B cell (primary cell): ENCODE measurements around the gene PNKD. TPM values are rescaled to one million over a fixed set of nuclear protein-coding genes. Genes with fewer than 3 reads are reported as not detected.

Source experiments
- ATAC-seq: fragments of 200-7000 bp; cut with Tn5 transposase; one replicate; pipeline ENCODE4 v1.10.0; 2021; ENCODE audit warnings: low read depth, mild to moderate bottlenecking, moderate number of reproducible peaks, moderate library complexity
- CTCF ChIA-PET: fragments of 350-600 bp; sonication (Branson Sonifier 250); formaldehyde crosslinking; loops from one replicate; lab custom pipeline; 2021; ENCODE audit warnings: antibody characterized with exemption, inconsistent platforms; lab: Charles Lee
- POLR2A ChIA-PET: fragments of 350-600 bp; sonication (Branson Sonifier 250); formaldehyde crosslinking; loops from one replicate; lab custom pipeline; 2021; ENCODE audit warnings: antibody characterized with exemption; lab: Charles Lee
- DNase-seq: peaks from one replicate; pipeline ENCODE4 v3.0.0; 2013
- H2AFZ ChIP-seq: 2 replicates; pipeline ENCODE4 v1.6.1; 2012; ENCODE audit warnings: mild to moderate bottlenecking, low read depth, low read length; ENCODE audit not compliant: insufficient read depth, poor library complexity, severe bottlenecking
- H3K27ac ChIP-seq, 2 donors: 1 replicate in 1 of 2; 2 replicates in 1 of 2; pipeline ENCODE4 v1.5.1; 2012 to 2013; ENCODE audit warnings: low read length in 2 of 2, mild to moderate bottlenecking in 2 of 2, moderate library complexity in 1 of 2
- H3K27me3 ChIP-seq, 4 experiments: fragments of 200-600 bp in 1 of 4; sonication (generic) in 1 of 4; replicated peaks in 1 of 4; 1 replicate in 2 of 4; 2 replicates in 2 of 4; pipeline versions ENCODE4 v1.6.1 to v1.7.0; 2013 to 2016; ENCODE audit warnings: low read length in 3 of 4, mild to moderate bottlenecking in 2 of 4, mixed read lengths in 1 of 4, moderate library complexity in 1 of 4; ENCODE audit not compliant: insufficient read depth in 4 of 4, control insufficient read depth in 3 of 4; ENCODE audit errors: control extremely low read depth in 1 of 4
- H3K36me3 ChIP-seq, 2 experiments: replicated peaks in 1 of 2; 1 replicate in 1 of 2; 2 replicates in 1 of 2; pipeline versions ENCODE4 v1.6.1 to v1.7.1; 2013; ENCODE audit warnings: low read length in 1 of 2; ENCODE audit not compliant: insufficient read depth in 2 of 2, control insufficient read depth in 1 of 2; ENCODE audit errors: control extremely low read depth in 1 of 2, extremely low read depth in 1 of 2
- H3K4me1 ChIP-seq, 2 donors: fragments of 200-600 bp in 1 of 2; sonication (generic) in 1 of 2; 1 replicate in 1 of 2; 2 replicates in 1 of 2; pipeline versions ENCODE4 v1.5.1 to v1.6.1; 2013 to 2017; ENCODE audit warnings: low read length in 2 of 2; ENCODE audit not compliant: control insufficient read depth in 2 of 2, insufficient read depth in 2 of 2
- H3K4me2 ChIP-seq: replicated peaks from 2 replicates; pipeline ENCODE3; 2012; ENCODE audit warnings: mild to moderate bottlenecking, low read depth, low read length; ENCODE audit not compliant: poor library complexity, severe bottlenecking
- H3K4me3 ChIP-seq, 5 experiments: fragments of 200-600 bp in 1 of 5; sonication (generic) in 1 of 5; 1 replicate in 3 of 5; 2 replicates in 2 of 5; pipeline versions ENCODE4 v1.5.1 to v1.7.0; 2011 to 2016; ENCODE audit warnings: low read length in 4 of 5, mild to moderate bottlenecking in 4 of 5, low read depth in 2 of 5, control low read depth in 1 of 5, moderate library complexity in 1 of 5; ENCODE audit not compliant: insufficient read depth in 1 of 5; ENCODE audit errors: control extremely low read depth in 1 of 5, extremely low read depth in 1 of 5
- H3K79me2 ChIP-seq: fragments of 200-600 bp; sonication (generic); one replicate; pipeline ENCODE4 v1.6.0; 2016; ENCODE audit warnings: low read length; ENCODE audit not compliant: control insufficient read depth, insufficient read depth
- H3K9ac ChIP-seq: fragments of 200-600 bp; sonication (generic); 2 replicates; pipeline ENCODE4 v1.6.1; 2017; ENCODE audit warnings: mild to moderate bottlenecking, low read length, moderate library complexity
- H3K9me3 ChIP-seq, 3 donors: one replicate each; pipeline versions ENCODE4 v1.6.1 to v1.7.1; 2013; ENCODE audit warnings: low read length in 2 of 3; ENCODE audit not compliant: control insufficient read depth in 2 of 3, insufficient read depth in 1 of 3; ENCODE audit errors: control extremely low read depth in 1 of 3
- H4K20me1 ChIP-seq: 2 replicates; pipeline ENCODE4 v1.6.0; 2012; ENCODE audit warnings: mild to moderate bottlenecking, low read length; ENCODE audit not compliant: insufficient read depth, control insufficient read depth, poor library complexity, severe bottlenecking
- H3K27ac Mint-ChIP-seq: one replicate; pipeline ENCODE4 v1.8.0; 2021; ENCODE audit warnings: mixed read lengths
- H3K27me3 Mint-ChIP-seq: one replicate; pipeline ENCODE4 v1.8.0; 2021; ENCODE audit warnings: mixed read lengths
- H3K4me1 Mint-ChIP-seq: one replicate; pipeline ENCODE4 v1.8.0; 2021; ENCODE audit warnings: mixed read lengths
- H3K4me3 Mint-ChIP-seq: one replicate; pipeline ENCODE4 v1.8.0; 2021; ENCODE audit warnings: mixed read lengths
- H3K9me3 Mint-ChIP-seq: one replicate; pipeline ENCODE4 v1.8.0; 2022; ENCODE audit warnings: mixed read lengths; ENCODE audit not compliant: insufficient read depth
- EZH2 ChIP-seq: IDR thresholded peaks from 2 replicates; pipeline ENCODE4 v1.6.1; 2012; ENCODE audit warnings: borderline replicate concordance, low read depth, mild to moderate bottlenecking, moderate library complexity, low read length; ENCODE audit not compliant: insufficient read depth, poor library complexity, severe bottlenecking
- WGBS: methylation state at CpG from one replicate; pipeline ENCODE4 v1.1.5; 2013; ENCODE audit warnings: missing lambda C conversion rate; ENCODE audit not compliant: insufficient coverage; 5-methylcytosine and 5-hydroxymethylcytosine counted together
- intact Hi-C: fragments of 100-400 bp; cut with micrococcal nuclease; formaldehyde crosslinking; loops from one replicate; pipeline ENCODE4 v1.10.0; 2022
- polyA plus RNA-seq: library from polyadenylated mRNA; depleted of rRNA; stranded (reverse); fragments of >200 nt; gene quantifications from 2 replicates; pipeline ENCODE4 v1.2.3, GENCODE V29; 2012
- total RNA-seq, 2 donors: library from RNA; stranded (reverse); fragments of 120-200 nt in 1 of 2; gene quantifications; 1 replicate in 1 of 2; 2 replicates in 1 of 2; pipeline versions ENCODE4 v1.2.3 to v1.2.4, GENCODE V29; 2013 to 2022
- TF ChIP-seq, protein P1 (sequence below): fragments of 200-600 bp; IDR thresholded peaks from one replicate; pipeline ENCODE4 v1.8.0; 2022; ENCODE audit warnings: antibody characterized with exemption, mild to moderate bottlenecking

PNKD gene
- total and polyA plus RNA-seq, 2 donors (not counting 1 experiment from before 2014, with no cell fraction given): 29.7 to 55.8 TPM

DNA sequence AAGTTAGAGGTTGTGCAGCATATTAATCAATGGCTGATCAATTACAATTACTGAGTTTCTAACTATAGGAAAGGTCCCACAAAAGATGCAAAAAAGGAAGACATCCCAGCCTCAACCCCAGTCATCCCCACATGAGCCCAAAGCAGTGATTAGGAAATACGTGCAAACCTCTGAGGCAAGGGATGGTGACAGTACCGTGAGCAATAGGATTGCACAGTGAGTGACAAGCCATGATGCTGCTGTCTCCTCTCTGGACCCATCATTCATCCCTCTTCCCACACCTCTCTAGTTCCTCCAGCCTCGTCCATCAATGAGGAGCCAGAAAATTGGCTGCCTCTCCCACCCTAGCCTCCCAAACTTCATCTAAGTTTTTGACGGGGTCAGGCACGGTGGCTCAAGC is 107.7 kb downstream of the PNKD start:
- ChIA-PET CTCF (no interaction called here), POLR2A (no interaction called here)
- WGBS: 98% methylated on average over 5 of the region's 5 CpGs
- H3K9me3 ChIP-seq: no peaks in the 10 kb centered on the region
- peaks cover 6% of the 10 kb centered on the region for H3K4me1 Mint-ChIP-seq
- H3K27ac ChIP-seq: no peak overlapping the region
- H3K27me3 ChIP-seq: no peaks in the 10 kb centered on the region
- H3K9ac ChIP-seq: no peak overlapping the region
- no peak overlapping the region for H3K4me2 ChIP-seq
- no peak overlapping the region for H2AFZ ChIP-seq
- H3K4me3 ChIP-seq: no peak overlapping the region
- intact Hi-C loops: no loop called here
- H3K27me3 Mint-ChIP-seq: no peaks in the 10 kb centered on the region
- no peaks in the 10 kb centered on the region for H3K79me2 ChIP-seq
- DNase-seq (no peak), ATAC-seq (no peak)
- H3K4me3 Mint-ChIP-seq: no peak overlapping the region
- TF ChIP-seq, protein P1, sequence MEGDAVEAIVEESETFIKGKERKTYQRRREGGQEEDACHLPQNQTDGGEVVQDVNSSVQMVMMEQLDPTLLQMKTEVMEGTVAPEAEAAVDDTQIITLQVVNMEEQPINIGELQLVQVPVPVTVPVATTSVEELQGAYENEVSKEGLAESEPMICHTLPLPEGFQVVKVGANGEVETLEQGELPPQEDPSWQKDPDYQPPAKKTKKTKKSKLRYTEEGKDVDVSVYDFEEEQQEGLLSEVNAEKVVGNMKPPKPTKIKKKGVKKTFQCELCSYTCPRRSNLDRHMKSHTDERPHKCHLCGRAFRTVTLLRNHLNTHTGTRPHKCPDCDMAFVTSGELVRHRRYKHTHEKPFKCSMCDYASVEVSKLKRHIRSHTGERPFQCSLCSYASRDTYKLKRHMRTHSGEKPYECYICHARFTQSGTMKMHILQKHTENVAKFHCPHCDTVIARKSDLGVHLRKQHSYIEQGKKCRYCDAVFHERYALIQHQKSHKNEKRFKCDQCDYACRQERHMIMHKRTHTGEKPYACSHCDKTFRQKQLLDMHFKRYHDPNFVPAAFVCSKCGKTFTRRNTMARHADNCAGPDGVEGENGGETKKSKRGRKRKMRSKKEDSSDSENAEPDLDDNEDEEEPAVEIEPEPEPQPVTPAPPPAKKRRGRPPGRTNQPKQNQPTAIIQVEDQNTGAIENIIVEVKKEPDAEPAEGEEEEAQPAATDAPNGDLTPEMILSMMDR: no peak
- TF ChIP-seq EZH2: no peak
- H3K4me1 ChIP-seq: no peaks in the 10 kb centered on the region
- H3K36me3 ChIP-seq: no peaks in the 10 kb centered on the region
- H3K27ac Mint-ChIP-seq: no peak overlapping the region
- H3K9me3 Mint-ChIP-seq: no peaks in the 10 kb centered on the region
- H4K20me1 ChIP-seq: no peaks in the 10 kb centered on the region

DNA sequence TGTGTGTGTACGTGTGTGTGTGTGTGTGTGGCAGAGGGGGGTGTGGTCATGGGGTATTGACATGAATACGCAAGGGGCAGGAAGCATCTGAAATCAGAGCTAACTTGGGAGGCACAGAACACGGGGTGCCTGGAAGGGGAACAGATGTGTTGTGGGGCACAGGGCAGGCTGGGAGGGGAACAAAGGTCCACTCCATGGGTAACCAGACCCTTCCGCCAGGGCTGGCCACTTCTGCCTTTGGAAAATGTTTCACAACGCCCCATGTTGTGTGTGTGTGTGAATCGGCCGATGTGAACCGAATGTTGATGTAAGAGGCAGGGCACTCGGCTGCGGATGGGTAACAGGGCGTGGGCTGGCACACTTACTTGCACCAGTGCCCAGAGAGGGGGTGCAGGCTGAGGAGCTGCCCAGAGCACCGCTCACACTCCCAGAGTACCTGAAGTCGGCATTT is 111.6 kb downstream of the PNKD start, which contains the start of gene SLC11A1:
TSS of gene SLC11A1 (plus strand) at position 358 of the 451 bp plus-strand sequence. CDS start 96 bp downstream, outside the sequence.
- peak within 1 kb of the TSS; percentile 45 for H3K4me3 Mint-ChIP-seq
- CTCF ChIA-PET: interaction anchor here (1.8 kb wide), 1 partner anchor 25 kb away, joined by 5 read pairs; the partner anchor contains the start of gene CATIP
- peak; percentile 47 for ATAC-seq

More for the DNA sequence above, 111.6 kb downstream of the PNKD start, which contains the start of gene SLC11A1:
- H3K36me3 ChIP-seq: no peaks in the 10 kb centered on the region
- H2AFZ ChIP-seq: no peak within 1 kb of the TSS
- peak within 1 kb of the TSS; percentile 11 for H3K9ac ChIP-seq
- intact Hi-C loops: no loop called here
- Mint-ChIP-seq H3K9me3 (no peaks in the 10 kb centered on the region), H3K4me1 (peaks cover 9% of the 10 kb centered on the region), H3K27me3 (no peaks in the 10 kb centered on the region), H3K27ac (peak within 1 kb of the TSS; percentile 78)
- H4K20me1 ChIP-seq: no peaks in the 10 kb centered on the region
- peak within 1 kb of the TSS; percentile 12 to 17 for H3K27ac ChIP-seq
- H3K4me1 ChIP-seq: no peaks in the 10 kb centered on the region
- no peak for DNase-seq
- WGBS: 75% methylated on average over 12 of the region's 13 CpGs
- POLR2A ChIA-PET: no interaction called here
- H3K79me2 ChIP-seq: no peaks in the 10 kb centered on the region
- H3K4me2 ChIP-seq: peak within 1 kb of the TSS; percentile 17
- H3K9me3 ChIP-seq: no peaks in the 10 kb centered on the region
- peak within 1 kb of the TSS in 4 of 5 experiments; percentile 0 to 75 (median 7) for H3K4me3 ChIP-seq
- TF ChIP-seq, protein P1: no peak
- TF ChIP-seq EZH2: no peak
- H3K27me3 ChIP-seq: peaks cover 0 to 6% (median 0%) of the 10 kb centered on the region in 4 experiments
